Right forelimb (tissue), 1 donor: ENCODE data around the gene ZNF200.
"Not testable (repeated sequence)": the region's sequence is repeated elsewhere in the genome, so short reads cannot be mapped to it uniquely, and the experiment has no call there.

ENCODE experiments used
- DNase-seq: peaks from one replicate; pipeline ENCODE4 v3.0.0-alpha.2; 2018

Gene ZNF200

GRCh38 chr16:3197694-3198333 lies 37.1 kb downstream of the ZNF200 start:
- not testable (repeated sequence) for DNase-seq

GRCh38 chr16:3195975-3196374 lies 39.0 kb downstream of the ZNF200 start:
- DNase-seq, result no peak

- no peak for DNase-seq
These were observed 40.2 kb downstream of the ZNF200 start for GRCh38 chr16:3194792-3195191.

GRCh38 chr16:3193221-3194212 lies 41.4 kb downstream of the ZNF200 start:
- DNase-seq, result no peak

- DNase-seq, result no peak
These were observed 42.4 kb downstream of the ZNF200 start for GRCh38 chr16:3192476-3193019.

GRCh38 chr16:3190949-3191353 lies 44.0 kb downstream of the ZNF200 start:
- DNase-seq, result no peak

- DNase-seq, result no peak
These were observed 45.1 kb downstream of the ZNF200 start for GRCh38 chr16:3189869-3190268.

- peak; percentile 67 for DNase-seq
These were observed 45.8 kb downstream of the ZNF200 start for GRCh38 chr16:3188925-3189825.

- no peak for DNase-seq
These were observed 46.4 kb downstream of the ZNF200 start for GRCh38 chr16:3188675-3188924.

GRCh38 chr16:3187798-3188674 lies 46.9 kb downstream of the ZNF200 start, which contains the start of gene OR1F1:
Gene OR1F1, plus strand, starts transcription at chr16:3188204.
- no peak for DNase-seq

GRCh38 chr16:3186946-3187690 lies 47.8 kb downstream of the ZNF200 start:
- DNase-seq, result no peak

- no peak for DNase-seq
These were observed 51.4 kb downstream of the ZNF200 start for GRCh38 chr16:3183445-3184139.

GRCh38 chr16:3182608-3183444 lies 52.1 kb downstream of the ZNF200 start:
- no peak for DNase-seq

GRCh38 chr16:3182293-3182607 lies 52.7 kb downstream of the ZNF200 start:
- not testable (repeated sequence) for DNase-seq

GRCh38 chr16:3180445-3180878 lies 54.5 kb downstream of the ZNF200 start:
- no peak for DNase-seq

- no peak for DNase-seq
These were observed 55.3 kb downstream of the ZNF200 start for GRCh38 chr16:3179651-3180050.

GRCh38 chr16:3175157-3176093 lies 59.5 kb downstream of the ZNF200 start:
- no peak for DNase-seq

GRCh38 chr16:3174618-3175148 lies 60.3 kb downstream of the ZNF200 start:
- no peak for DNase-seq
